LNCAP (cell line): ENCODE results near the gene SETBP1.

Source experiments
- TF ChIP-seq, protein P1 (sequence below): fragments of 450-650 bp; IDR thresholded peaks from 2 replicates; pipeline ENCODE4 v1.5.1; 2017; ENCODE audit warnings: mild to moderate bottlenecking

Gene SETBP1

DNA sequence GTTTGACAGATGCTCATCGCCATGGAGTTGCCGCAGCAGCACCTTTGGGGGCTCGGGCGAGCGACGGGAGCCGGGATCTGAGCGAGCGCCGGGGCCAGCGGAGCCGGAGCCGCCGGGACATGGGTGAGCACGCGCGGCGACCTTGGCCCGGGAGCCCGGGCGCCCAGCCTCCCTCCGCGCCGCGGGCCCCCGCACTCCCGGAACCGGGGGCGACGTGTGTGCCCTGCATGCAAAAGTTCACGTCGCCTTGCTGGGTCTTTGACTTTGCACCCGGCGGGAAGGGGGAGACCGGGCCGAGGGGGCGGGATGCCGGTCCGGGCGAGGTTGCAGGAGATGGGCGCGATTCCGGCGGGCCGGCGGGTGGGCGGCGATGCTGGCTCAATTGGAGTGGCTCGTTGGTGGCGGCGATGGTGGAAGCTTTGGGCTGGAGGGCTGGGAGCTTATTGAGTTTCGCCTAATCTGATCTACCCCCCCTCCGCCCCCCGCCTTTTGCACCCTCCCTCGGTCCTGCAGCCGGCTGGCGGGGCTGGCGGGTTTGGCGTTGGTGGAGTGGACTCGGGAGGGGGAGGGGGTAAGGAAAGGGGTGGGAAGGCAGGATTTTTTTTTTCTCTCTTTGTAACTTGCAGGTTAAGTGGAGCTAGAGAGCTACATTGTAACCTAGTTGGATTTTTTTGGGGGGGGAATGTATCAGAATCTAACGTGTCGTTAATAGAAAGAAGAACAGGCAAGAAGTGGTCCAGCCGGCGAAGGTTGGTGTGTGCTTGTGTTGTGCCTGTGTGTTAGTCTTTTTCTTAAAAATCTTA, at the start of gene SETBP1:
SETBP1 (plus strand) TSS at position 616 of the 803 bp plus-strand sequence. CDS start 20,459 bp downstream, outside the sequence.
- TF ChIP-seq, protein P1, sequence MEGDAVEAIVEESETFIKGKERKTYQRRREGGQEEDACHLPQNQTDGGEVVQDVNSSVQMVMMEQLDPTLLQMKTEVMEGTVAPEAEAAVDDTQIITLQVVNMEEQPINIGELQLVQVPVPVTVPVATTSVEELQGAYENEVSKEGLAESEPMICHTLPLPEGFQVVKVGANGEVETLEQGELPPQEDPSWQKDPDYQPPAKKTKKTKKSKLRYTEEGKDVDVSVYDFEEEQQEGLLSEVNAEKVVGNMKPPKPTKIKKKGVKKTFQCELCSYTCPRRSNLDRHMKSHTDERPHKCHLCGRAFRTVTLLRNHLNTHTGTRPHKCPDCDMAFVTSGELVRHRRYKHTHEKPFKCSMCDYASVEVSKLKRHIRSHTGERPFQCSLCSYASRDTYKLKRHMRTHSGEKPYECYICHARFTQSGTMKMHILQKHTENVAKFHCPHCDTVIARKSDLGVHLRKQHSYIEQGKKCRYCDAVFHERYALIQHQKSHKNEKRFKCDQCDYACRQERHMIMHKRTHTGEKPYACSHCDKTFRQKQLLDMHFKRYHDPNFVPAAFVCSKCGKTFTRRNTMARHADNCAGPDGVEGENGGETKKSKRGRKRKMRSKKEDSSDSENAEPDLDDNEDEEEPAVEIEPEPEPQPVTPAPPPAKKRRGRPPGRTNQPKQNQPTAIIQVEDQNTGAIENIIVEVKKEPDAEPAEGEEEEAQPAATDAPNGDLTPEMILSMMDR: no peak

DNA sequence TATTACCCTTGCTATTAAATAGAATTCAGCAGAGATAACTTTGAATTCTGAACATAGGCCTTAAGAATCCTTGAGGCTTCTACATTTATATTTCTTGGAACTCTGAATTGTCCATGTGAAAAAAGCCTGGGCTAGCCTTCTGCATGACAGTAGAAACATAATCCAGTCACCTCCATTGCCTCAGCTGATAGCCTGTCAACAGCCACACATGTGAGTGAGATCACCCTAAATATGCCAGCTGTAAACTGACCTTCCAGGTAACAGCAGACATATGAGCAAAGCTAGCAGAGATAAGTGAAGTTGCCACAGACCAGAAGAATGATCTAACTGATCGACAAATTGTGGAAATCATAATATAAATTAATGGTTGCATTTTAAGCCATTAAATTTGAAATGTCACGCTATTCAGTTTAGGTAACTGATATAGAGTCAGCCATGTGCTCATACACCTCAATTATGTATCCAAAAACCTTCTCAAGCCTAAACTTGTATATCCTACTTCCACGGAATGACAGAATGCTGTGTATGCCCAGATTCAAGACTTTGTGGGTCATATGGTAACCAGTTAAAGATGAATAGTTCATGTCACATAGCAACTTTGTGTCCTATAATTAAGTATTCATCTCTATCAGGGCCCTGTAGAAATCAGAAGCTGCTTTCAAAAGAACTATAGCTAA, 48.1 kb upstream of the SETBP1 start:
- TF ChIP-seq, protein P1: no peak

DNA sequence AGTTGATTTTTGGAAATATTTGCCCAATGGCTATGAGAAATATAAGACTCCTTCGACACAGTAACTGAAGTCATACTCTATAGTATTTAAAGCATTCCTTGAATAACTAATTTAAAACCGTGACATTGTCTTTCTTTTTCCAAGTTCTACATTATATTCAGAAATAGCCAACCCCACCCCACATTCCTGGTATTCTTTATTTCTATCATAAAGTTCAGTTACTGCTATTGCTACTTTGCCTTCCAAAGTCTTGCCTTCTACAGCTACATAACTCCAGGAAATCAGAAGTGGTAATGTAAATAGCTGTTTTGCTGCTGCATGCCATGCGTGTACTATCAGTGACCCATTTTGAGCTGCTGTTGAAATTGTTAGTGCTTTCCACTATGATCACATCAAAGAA, 45.1 kb upstream of the SETBP1 start:
- TF ChIP-seq, protein P1: no peak

DNA sequence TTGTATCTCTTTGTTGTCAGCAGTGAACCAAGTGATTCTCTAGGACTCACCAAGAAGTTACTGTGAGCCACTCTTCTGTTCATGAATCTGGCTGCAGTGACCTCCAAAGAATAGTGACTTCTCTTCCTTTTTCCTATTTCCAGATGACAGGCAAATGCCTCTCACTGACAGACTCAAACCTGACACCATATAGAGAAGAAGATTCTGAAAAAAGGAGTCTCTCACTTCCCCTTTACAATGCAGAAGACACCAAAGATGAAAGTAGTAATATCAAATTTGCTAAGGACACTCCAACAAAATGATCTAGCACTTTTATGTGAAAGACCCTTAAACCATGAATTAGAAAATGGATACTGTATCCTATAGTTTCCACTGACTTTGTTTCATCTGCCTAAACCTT, 44.4 kb upstream of the SETBP1 start:
- TF ChIP-seq, protein P1: no peak

DNA sequence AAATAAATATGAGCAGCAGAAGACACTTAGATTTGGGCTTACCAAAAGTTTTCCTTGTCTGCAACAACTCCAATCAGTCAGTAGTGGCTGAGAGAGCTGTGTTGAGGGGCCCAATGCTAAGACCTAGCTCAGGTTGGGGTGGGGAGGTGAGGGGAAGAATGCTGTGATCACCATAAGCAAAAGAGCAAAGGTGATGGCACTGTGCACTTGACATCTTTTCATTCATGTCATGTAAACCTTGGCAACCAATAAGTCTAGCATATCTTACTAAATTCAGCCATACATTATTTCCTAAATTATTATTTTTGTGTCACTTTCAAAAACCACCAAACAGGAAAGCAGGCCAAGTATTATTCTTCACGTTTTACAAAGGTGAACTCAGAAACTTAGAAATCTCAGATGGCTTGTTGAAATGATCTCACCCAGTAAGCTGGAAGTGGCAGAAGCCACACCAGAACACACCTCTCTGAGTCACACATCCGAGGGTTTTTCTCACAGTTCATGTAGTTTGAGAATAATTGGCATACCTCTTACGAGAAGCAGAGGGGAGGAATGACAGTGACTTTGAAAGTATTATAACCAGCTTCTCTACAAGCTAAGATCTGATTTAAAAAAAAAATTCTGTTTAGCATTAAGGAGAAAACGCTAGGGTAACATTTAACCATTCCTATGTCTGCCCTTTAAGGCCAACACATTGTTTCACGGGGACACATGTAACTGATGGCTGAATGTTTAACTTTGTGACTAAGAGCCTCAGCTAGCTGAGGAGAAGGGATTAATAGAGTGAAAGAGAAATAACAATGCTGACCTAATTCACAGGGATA, 43.3 kb upstream of the SETBP1 start:
- TF ChIP-seq, protein P1: no peak

DNA sequence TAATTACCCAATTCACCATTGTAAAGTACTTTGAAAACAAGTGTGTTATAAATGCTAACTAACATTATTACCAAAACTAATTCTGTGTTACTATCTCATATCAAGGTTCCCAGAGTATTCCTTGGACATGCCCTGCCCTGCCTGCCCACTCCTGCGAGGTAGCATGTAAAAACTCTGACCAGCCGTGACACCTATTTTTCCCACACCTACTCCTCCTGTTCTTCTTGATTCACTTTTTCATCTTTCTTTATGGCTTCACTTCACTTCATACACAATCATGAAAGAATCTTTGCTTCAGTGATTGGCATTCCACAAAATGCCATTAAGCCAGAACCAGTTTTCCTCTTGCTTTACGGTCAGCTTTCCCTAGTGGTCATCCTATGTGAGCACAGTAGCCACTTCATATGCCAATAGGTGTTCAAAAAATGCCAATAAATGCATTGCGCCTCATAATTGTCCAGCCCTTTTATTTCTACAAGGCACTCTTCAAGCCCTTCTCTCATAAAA, 42.6 kb upstream of the SETBP1 start:
- TF ChIP-seq, protein P1: no peak

DNA sequence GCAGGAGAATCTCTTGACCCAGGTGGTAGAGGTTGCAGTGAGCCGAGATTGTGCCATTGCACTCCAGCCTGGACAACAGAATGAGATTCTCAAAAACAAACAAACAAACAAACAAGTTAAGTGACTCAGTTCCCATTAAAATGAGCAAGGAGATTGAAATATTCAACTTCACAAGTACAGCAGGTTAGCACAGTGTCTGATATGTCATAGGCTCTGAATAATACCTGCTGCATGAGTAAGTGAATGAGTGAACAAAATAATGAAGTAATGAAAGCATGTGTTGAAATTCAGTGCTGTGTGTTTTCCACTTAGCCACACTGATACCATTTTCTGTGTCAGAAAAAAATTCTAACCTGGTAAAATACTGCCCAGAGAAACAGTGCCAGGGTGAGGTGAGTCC, 41.9 kb upstream of the SETBP1 start:
- TF ChIP-seq, protein P1: no peak
